Mucosa of descending colon (tissue), 3 donors: ENCODE data around the gene ASAP3. TPM values are rescaled to one million over a fixed set of nuclear protein-coding genes. Genes with fewer than 3 reads are reported as not detected.

Experiments used
- ATAC-seq: fragments of 200-7000 bp; cut with Tn5 transposase; one replicate; pipeline ENCODE4 v1.9.1; 2020; ENCODE audit warnings: mild to moderate bottlenecking, moderate library complexity
- DNase-seq, 3 donors: peaks; one replicate each; pipeline ENCODE4 v3.0.0-alpha.2; 2020
- H3K36me3 ChIP-seq: fragments of 200-600 bp; one replicate; pipeline ENCODE4 v1.8.0; 2021; ENCODE audit warnings: low read depth, mild to moderate bottlenecking
- H3K4me1 ChIP-seq: fragments of 200-600 bp; one replicate; pipeline ENCODE4 v1.8.0; 2021; ENCODE audit warnings: low read depth, mild to moderate bottlenecking
- H3K4me3 ChIP-seq: fragments of 200-600 bp; one replicate; pipeline ENCODE4 v1.8.0; 2021; ENCODE audit warnings: mild to moderate bottlenecking
- H3K9me3 ChIP-seq: fragments of 200-600 bp; one replicate; pipeline ENCODE4 v1.8.0; 2021; ENCODE audit warnings: mild to moderate bottlenecking
- CTCF ChIP-seq: fragments of 200-600 bp; IDR thresholded peaks from one replicate; pipeline ENCODE4 v1.8.0; 2022; ENCODE audit warnings: antibody characterized with exemption, mild to moderate bottlenecking
- intact Hi-C, 2 donors: fragments of 100-400 bp; cut with DNase I in 1 of 2; cut with micrococcal nuclease in 1 of 2; formaldehyde crosslinking; loops; one replicate each; pipeline versions ENCODE4 v1.11.0 to v1.11.1; 2022; cut with DNase I, micrococcal nuclease
- total RNA-seq, 3 donors: library from RNA; stranded (reverse); fragmentation: NEBNext Ultra II Directional in 2 of 3; extraction: Animal tissue kit (Norgen Biotek cat#: 25700) in 2 of 3; gene quantifications; one replicate each; pipeline versions ENCODE4 v1.2.1 to v1.2.4, GENCODE V29; 2021 to 2023
- donor health status: DM: no; HTN: no; CAD: no; lungs with moderate emphysema.
- donor health status: DM: no; HTN: no; CAD: no.
- donor health status: DM: no; HTN: yes; CAD: no.

ASAP3 gene
- total RNA-seq, 3 donors from 2014 or later, result 31.2 to 38.8 (median 37.8) TPM

DNA sequence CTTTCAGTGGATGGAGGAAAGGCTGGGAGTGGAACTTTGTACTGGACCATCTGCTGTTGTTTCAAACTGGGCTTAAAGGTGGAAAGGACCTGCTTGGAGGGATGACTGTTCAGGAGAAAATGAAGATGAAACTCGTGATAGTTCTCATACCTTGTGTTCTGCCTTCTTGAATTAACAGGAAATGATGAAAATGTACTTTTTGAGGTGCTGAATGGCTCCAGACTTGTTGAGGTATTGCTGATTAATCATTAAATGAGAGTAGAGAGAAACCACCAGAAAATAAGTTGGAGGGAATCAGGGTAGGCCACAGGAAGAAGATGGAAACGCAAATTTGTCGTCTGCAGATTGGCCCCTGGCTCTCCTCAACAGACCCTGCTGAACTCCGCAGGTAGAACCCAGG lies 88.1 kb downstream of the ASAP3 start:
- DNase-seq (no peak), ATAC-seq (no peak)
- intact Hi-C loops, result no loop called here
- TF ChIP-seq CTCF, result no peak
- Histone ChIP-seq H3K9me3 (no peaks in the 10 kb centered on the region), H3K36me3 (peaks cover 2% of the 10 kb centered on the region), H3K4me3 (no peak overlapping the region), H3K4me1 (no peaks in the 10 kb centered on the region)

DNA sequence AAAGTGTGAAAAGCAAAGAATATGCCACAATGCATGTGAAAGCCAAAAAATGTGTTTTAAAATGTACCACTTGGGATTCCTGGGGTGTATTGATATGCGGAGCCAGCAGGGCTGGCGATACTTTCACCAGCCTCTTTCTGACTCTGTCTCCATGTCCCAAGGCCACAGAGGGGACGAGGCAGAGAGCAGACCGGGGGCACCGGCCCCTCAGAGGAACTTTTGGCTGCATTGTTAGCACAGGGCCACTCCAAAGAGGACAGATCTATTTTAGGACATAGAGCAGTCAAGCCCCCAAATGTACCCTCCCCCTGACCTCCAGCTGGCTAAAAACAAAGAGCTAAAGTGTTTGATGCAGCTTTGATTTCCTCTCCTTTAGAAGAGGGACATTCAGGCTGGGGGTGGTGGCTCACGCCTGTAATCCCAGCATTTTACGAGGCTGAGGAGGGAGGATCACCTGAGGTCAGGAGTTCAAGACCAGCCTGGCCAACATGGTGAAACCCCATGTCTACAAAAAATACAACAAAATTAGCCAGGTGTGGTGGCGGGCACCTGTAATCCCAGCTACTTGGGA lies 88.7 kb downstream of the ASAP3 start:
- Histone ChIP-seq H3K4me3 (no peak overlapping the region), H3K36me3 (peaks cover 2% of the 10 kb centered on the region), H3K4me1 (no peaks in the 10 kb centered on the region), H3K9me3 (no peaks in the 10 kb centered on the region)
- no peak for TF ChIP-seq CTCF
- ATAC-seq, result no peak
- intact Hi-C loops, result no loop called here
- DNase-seq, result no peak

DNA sequence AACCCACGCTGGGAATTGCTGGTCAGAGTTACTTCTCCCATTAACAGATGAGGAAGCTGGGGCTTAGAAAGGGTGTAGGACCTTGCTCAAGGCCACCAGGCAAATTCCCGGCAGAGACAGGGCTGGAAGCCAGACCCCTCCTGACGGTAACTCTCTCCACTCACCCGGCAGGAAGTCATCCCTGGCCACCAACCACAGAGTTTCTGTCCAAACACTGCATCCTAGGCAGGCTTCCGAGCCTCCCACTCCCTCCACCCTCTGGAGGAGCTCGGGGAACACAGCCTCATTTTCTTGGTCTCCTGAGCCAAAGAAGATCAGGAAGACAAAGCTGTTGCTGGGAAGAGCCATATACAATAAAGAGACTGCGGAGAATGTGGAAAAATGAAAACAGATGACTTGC lies 89.3 kb downstream of the ASAP3 start:
- intact Hi-C loops, result no loop called here
- ATAC-seq (peak; percentile 65), DNase-seq (peak; percentile 53 to 74 (median 57))
- Histone ChIP-seq H3K4me1 (no peaks in the 10 kb centered on the region), H3K4me3 (no peak overlapping the region), H3K36me3 (peaks cover 2% of the 10 kb centered on the region), H3K9me3 (no peaks in the 10 kb centered on the region)
- no peak for TF ChIP-seq CTCF

- Histone ChIP-seq H3K4me1 (no peaks in the 10 kb centered on the region), H3K4me3 (no peak overlapping the region), H3K9me3 (no peaks in the 10 kb centered on the region), H3K36me3 (peaks cover 2% of the 10 kb centered on the region)
- ATAC-seq (peak; percentile 8), DNase-seq (no peak)
- intact Hi-C loops, result no loop called here
- TF ChIP-seq CTCF, result no peak
Measured at GRCh38 chr1:23394181-23394580, 89.8 kb downstream of the ASAP3 start.

- peak in 2 of 3 donors; percentile 44 to 64 for DNase-seq
- intact Hi-C loops, result no loop called here
- no peak overlapping the region for H3K4me3 ChIP-seq
- no peaks in the 10 kb centered on the region for H3K4me1 ChIP-seq
- peaks cover 2% of the 10 kb centered on the region for H3K36me3 ChIP-seq
- peak; percentile 48 for ATAC-seq
- no peaks in the 10 kb centered on the region for H3K9me3 ChIP-seq
- no peak for TF ChIP-seq CTCF
Measured at GRCh38 chr1:23393706-23394105, 90.3 kb downstream of the ASAP3 start.
